Tibial artery (tissue), 4 donors: ENCODE measurements around the gene PPP2R3A.

Experiments
- DNase-seq, 2 donors: peaks; one replicate each; pipeline ENCODE4 v3.0.0-alpha.2; 2019
- H3K27ac ChIP-seq, 2 donors: fragments of 200-600 bp; sonication (generic) in 1 of 2; 1 replicate in 1 of 2; 2 replicates in 1 of 2; pipeline ENCODE4 v1.5.1; 2018 to 2019; ENCODE audit warnings: mild to moderate bottlenecking in 1 of 2
- H3K27me3 ChIP-seq, 2 donors: fragments of 200-600 bp; sonication (generic) in 1 of 2; one replicate each; pipeline versions ENCODE4 v1.5.1 to v1.6.0; 2016 to 2019
- H3K36me3 ChIP-seq, 3 donors: fragments of 200-600 bp; sonication (generic) in 2 of 3; one replicate each; pipeline ENCODE4 v1.5.1; 2016 to 2019; ENCODE audit warnings: mild to moderate bottlenecking in 2 of 3
- H3K4me1 ChIP-seq, 4 donors: fragments of 200-600 bp; sonication (generic) in 2 of 4; 1 replicate in 3 of 4; 2 replicates in 1 of 4; pipeline ENCODE4 v1.5.1; 2016 to 2019
- H3K4me3 ChIP-seq, 2 donors: fragments of 200-600 bp; sonication (generic) in 1 of 2; 1 replicate in 1 of 2; 2 replicates in 1 of 2; pipeline ENCODE4 v1.5.1; 2018 to 2019; ENCODE audit warnings: mild to moderate bottlenecking in 2 of 2
- H3K9me3 ChIP-seq, 3 donors: fragments of 200-600 bp; sonication (generic) in 1 of 3; one replicate each; pipeline ENCODE4 v1.5.1; 2016 to 2019
- intact Hi-C: fragments of 100-400 bp; cut with DNase I; formaldehyde crosslinking; loops from one replicate; pipeline ENCODE4 v1.15.0; 2023; ENCODE audit warnings: low total_unique reads
- TF ChIP-seq, protein P1 (sequence below), 2 experiments: fragments of 200-600 bp in 1 of 2; fragments of 450-650 bp in 1 of 2; IDR thresholded peaks; one replicate each; pipeline ENCODE4 v1.5.1; 2017 to 2019; ENCODE audit warnings: antibody characterized with exemption in 2 of 2, mild to moderate bottlenecking in 1 of 2, moderate library complexity in 1 of 2

The PPP2R3A gene

DNA sequence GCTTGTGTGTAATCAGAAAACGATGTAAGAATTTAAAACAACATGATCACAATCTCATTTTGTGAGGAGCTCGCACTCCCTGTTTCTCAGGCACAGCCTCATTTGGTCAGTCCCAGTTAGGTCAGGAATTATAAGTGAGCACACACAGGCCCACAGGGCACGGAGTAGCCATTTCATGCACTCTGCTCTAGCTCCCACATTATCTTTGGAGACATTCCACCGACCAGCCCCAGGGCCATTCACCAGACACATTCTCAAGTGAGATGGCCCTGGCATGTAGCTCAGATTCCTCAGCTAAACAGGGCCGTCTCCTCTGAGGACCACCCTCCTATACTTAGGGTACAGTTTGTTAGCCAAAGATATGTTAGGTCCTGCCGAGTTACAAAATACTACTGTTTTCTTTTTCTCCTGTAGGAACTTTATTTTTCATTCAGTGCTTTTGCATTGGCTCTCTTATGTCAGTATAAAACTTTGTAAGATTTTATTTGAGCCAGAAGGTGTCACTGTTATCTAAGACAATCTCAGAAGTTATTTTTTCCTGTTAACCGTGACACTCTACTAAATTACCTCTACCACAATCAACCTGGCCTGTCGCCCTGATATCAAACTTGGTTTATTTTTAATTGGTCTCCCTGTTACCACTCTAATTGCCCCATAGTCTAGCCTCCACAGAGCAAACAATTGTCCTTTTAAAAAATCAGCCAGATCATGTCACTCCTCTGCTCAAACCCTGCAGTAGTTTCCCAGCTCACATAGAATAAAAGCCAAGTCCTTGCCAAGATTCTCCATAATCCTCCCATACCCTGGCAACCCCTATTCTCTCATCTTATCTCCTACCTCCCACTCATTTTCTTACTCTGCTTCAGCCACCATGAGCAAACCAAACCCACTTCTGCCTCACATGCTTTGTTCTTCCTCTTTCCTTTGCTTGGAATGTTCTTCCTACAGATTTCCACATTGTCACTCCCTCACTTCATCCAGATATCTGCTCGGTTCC lies 105.7 kb downstream of the PPP2R3A start:
- peaks cover 0 to 27% (median 15%) of the 10 kb centered on the region in 4 donors for H3K4me1 ChIP-seq
- peak in 1 of 2 donors; percentile 30 for DNase-seq
- H3K9me3 ChIP-seq, result no peaks in the 10 kb centered on the region
- no peaks in the 10 kb centered on the region for H3K27me3 ChIP-seq
- H3K4me3 ChIP-seq, result no peak overlapping the region
- peak overlapping the region; percentile 61 to 78 for H3K27ac ChIP-seq
- H3K36me3 ChIP-seq, result peaks cover 0 to 3% (median 0%) of the 10 kb centered on the region in 3 donors
- TF ChIP-seq, protein P1, sequence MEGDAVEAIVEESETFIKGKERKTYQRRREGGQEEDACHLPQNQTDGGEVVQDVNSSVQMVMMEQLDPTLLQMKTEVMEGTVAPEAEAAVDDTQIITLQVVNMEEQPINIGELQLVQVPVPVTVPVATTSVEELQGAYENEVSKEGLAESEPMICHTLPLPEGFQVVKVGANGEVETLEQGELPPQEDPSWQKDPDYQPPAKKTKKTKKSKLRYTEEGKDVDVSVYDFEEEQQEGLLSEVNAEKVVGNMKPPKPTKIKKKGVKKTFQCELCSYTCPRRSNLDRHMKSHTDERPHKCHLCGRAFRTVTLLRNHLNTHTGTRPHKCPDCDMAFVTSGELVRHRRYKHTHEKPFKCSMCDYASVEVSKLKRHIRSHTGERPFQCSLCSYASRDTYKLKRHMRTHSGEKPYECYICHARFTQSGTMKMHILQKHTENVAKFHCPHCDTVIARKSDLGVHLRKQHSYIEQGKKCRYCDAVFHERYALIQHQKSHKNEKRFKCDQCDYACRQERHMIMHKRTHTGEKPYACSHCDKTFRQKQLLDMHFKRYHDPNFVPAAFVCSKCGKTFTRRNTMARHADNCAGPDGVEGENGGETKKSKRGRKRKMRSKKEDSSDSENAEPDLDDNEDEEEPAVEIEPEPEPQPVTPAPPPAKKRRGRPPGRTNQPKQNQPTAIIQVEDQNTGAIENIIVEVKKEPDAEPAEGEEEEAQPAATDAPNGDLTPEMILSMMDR (IDR thresholded peaks at IDR 0.05), result peak in 1 of 2 experiments; percentile 16
- intact Hi-C loops, result loop anchor here (5.0 to 10.0 kb wide), 4 partner anchors 124 to 941 kb away; partner anchors contain the start of gene MSL2

DNA sequence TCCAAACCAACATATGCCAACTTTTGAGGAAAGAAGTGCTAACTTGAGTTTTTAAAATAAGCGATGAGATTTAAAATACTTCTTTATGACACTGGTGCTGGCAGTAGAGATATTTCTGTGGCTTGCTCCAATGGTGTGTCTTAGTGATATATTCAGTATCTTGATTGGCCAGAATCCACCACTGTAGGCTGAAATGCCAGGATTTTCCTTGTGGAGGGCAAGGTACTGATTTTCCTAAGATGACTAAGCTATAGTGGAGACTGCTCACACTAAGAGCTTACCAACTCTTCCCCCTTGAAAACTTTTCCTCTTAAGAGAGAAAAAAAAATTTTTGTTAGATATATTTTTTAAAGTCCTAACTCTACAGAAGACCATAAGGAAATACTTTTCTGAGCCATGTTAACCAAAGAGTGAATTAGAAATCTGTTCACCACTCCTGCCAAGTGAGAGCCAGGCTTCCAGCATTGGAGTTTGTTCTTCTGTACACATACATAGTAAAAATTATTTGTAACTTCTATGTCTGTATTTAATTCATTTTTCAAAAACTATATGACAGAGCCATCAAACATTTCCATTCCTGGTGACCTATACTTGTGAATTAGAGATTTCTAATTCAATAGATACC lies 109.1 kb downstream of the PPP2R3A start:
- intact Hi-C loops, result loop anchor here (5.0 to 10.0 kb wide), 4 partner anchors 120 to 938 kb away; partner anchors contain the start of gene MSL2
- H3K36me3 ChIP-seq, result peaks cover 0 to 4% (median 0%) of the 10 kb centered on the region in 3 donors
- H3K4me1 ChIP-seq, result peaks cover 0 to 27% (median 15%) of the 10 kb centered on the region in 4 donors
- H3K4me3 ChIP-seq, result no peak overlapping the region
- TF ChIP-seq, protein P1 (IDR thresholded peaks at IDR 0.05), result no peak
- H3K27ac ChIP-seq, result no peak overlapping the region
- no peaks in the 10 kb centered on the region for H3K27me3 ChIP-seq
- no peaks in the 10 kb centered on the region for H3K9me3 ChIP-seq
- no peak for DNase-seq

DNA sequence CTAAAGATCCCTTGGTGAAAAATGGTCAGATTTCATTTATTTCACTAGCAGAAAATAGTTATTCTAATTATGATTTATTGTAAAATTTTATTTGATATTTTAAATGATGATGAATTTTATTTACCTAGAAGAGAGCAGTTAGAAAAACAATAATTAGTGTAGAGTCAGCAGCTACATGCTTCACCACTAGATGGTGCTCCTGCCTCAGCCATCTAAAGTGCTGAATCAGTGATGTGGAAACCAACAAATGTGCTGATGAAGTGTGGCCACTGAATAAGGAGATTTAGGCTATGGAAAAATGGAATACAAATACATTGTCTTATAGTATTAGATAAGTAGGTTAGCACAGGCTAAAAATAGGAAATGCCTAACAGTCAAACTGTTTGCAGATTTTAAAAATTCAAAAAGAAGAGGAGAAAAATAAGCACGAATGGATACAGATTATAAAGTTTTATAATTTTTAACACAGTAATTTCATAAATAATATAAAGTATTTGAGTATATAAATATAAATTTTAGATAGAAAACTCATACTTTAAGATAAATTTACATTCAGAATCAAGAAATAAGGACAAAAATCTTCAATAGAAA lies 109.8 kb downstream of the PPP2R3A start:
- peak; percentile 74 to 78 for DNase-seq
- Histone ChIP-seq H3K27me3 (no peaks in the 10 kb centered on the region), H3K36me3 (peaks cover 0 to 9% (median 0%) of the 10 kb centered on the region in 3 donors), H3K27ac (no peak overlapping the region), H3K9me3 (no peaks in the 10 kb centered on the region), H3K4me1 (peaks cover 0 to 24% (median 15%) of the 10 kb centered on the region in 4 donors), H3K4me3 (no peak overlapping the region)
- intact Hi-C loops, result loop anchor here (10.0 kb wide), 2 partner anchors 119 to 779 kb away; partner anchors contain the start of gene MSL2
- TF ChIP-seq, protein P1 (IDR thresholded peaks at IDR 0.05), result peak; percentile 87 to 92

DNA sequence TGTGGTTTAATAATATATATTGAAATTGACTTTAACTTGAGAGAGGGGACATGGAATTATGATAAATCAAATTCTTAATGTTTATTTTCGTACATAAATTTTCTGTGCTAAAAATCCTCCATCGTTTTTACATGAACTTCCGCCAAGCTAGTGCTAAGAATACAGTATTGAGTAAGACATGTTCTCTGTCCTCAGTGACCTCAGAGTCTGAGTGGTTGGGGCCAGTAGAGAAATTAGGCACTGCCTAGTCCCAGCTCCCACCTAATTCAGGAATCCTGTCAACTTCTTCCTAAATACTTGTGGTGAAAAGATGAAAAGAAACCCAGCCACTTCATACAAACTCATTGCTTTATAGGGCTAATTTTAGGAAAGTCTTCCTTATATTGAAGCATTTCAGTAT lies 110.3 kb downstream of the PPP2R3A start:
- Histone ChIP-seq H3K9me3 (no peaks in the 10 kb centered on the region), H3K27me3 (no peaks in the 10 kb centered on the region), H3K36me3 (peaks cover 0 to 13% (median 0%) of the 10 kb centered on the region in 3 donors), H3K4me1 (peaks cover 0 to 19% (median 11%) of the 10 kb centered on the region in 4 donors), H3K27ac (no peak overlapping the region), H3K4me3 (no peak overlapping the region)
- TF ChIP-seq, protein P1 (IDR thresholded peaks at IDR 0.05), result no peak
- DNase-seq, result no peak
- intact Hi-C loops, result loop anchor here (10.0 kb wide), 2 partner anchors 119 to 779 kb away; partner anchors contain the start of gene MSL2
